Esophagus muscularis mucosa (tissue), 4 donors: ENCODE data around the gene FBXO7. TPM values are rescaled to one million over a fixed set of nuclear protein-coding genes. Genes with fewer than 3 reads are reported as not detected.
A peak's percentile ranks its signal among the peaks of the same experiment; 100 is the strongest.
"Not testable (repeated sequence)": the region's sequence is repeated elsewhere in the genome, so short reads cannot be mapped to it uniquely, and the experiment has no call there.

Experiments
- DNase-seq: peaks from one replicate; pipeline ENCODE4 v3.0.0-alpha.2; 2017; ENCODE audit errors: extremely low spot score
- H3K27ac ChIP-seq, 4 donors: fragments of 200-600 bp; sonication (generic); replicated peaks in 1 of 4; 1 replicate in 3 of 4; 2 replicates in 1 of 4; pipeline ENCODE4 v1.5.1; 2016 to 2019; ENCODE audit warnings: mild to moderate bottlenecking in 1 of 4
- H3K27me3 ChIP-seq, 4 donors: fragments of 200-600 bp; sonication (generic); one replicate each; pipeline versions ENCODE4 v1.5.1 to v1.6.0; 2016 to 2019
- H3K36me3 ChIP-seq, 4 donors: fragments of 200-600 bp; sonication (generic); one replicate each; pipeline ENCODE4 v1.5.1; 2016 to 2019
- H3K4me1 ChIP-seq, 4 donors: fragments of 200-600 bp; sonication (generic); one replicate each; pipeline ENCODE4 v1.5.1; 2016 to 2019
- H3K4me3 ChIP-seq, 4 donors: fragments of 200-600 bp; sonication (generic); 1 replicate in 2 of 4; 2 replicates in 2 of 4; pipeline ENCODE4 v1.5.1; 2016 to 2019; ENCODE audit warnings: mild to moderate bottlenecking in 4 of 4, moderate library complexity in 1 of 4
- H3K9me3 ChIP-seq, 4 donors: fragments of 200-600 bp; sonication (generic); 1 replicate in 3 of 4; 2 replicates in 1 of 4; pipeline ENCODE4 v1.5.1; 2016 to 2019
- CTCF ChIP-seq, 3 experiments: fragments of 200-600 bp in 2 of 3; fragments of 450-650 bp in 1 of 3; sonication (generic) in 2 of 3; IDR thresholded peaks; one replicate each; pipeline ENCODE4 v1.5.1; 2017 to 2019; ENCODE audit warnings: antibody characterized with exemption in 3 of 3, mild to moderate bottlenecking in 2 of 3, moderate library complexity in 1 of 3
- EP300 ChIP-seq: sonication (generic); formaldehyde crosslinking; IDR thresholded peaks from one replicate; pipeline ENCODE4 v1.6.1; 2017; ENCODE audit warnings: antibody characterized with exemption
- POLR2A ChIP-seq: fragments of 450-650 bp; IDR thresholded peaks from one replicate; pipeline ENCODE4 v1.6.1; 2017; ENCODE audit warnings: antibody characterized with exemption, moderate library complexity, mild to moderate bottlenecking, low read depth
- POLR2AphosphoS5 ChIP-seq, 2 donors: sonication (generic); formaldehyde crosslinking; IDR thresholded peaks; one replicate each; pipeline ENCODE4 v1.6.1; 2017; ENCODE audit warnings: antibody characterized with exemption in 2 of 2
- WGBS: methylation state at CpG from one replicate; pipeline ENCODE4 v1.1.5; 2018; 5-methylcytosine and 5-hydroxymethylcytosine counted together
- intact Hi-C: fragments of 100-400 bp; cut with DNase I; formaldehyde crosslinking; loops from one replicate; pipeline ENCODE4 v1.15.1; 2023
- total RNA-seq, 4 donors: library from RNA; depleted of rRNA; stranded (reverse); fragments of >200 nt; gene quantifications; one replicate each; pipeline versions ENCODE4 v1.1.0 to v1.2.1, GENCODE V29; 2016

Gene FBXO7
- total RNA-seq, 4 donors from 2014 or later: 73.6 to 91.4 (median 83.8) TPM

- Histone ChIP-seq H3K9me3 (no peaks in the 10 kb centered on the region), H3K4me3 (peak overlapping the region; percentile 89 to 97 (median 93)), H3K36me3 (peaks cover 0 to 4% (median 0%) of the 10 kb centered on the region in 4 donors), H3K4me1 (peaks cover 25 to 65% (median 46%) of the 10 kb centered on the region in 4 donors), H3K27me3 (no peaks in the 10 kb centered on the region), H3K27ac (peak overlapping the region; percentile 99 to 100 (median 99))
- DNase-seq: no peak
- intact Hi-C loops: no loop called here
- WGBS: 29% methylated on average over 8 of the region's 8 CpGs
- TF ChIP-seq EP300: no peak
- no peak for TF ChIP-seq POLR2A
- no peak for TF ChIP-seq POLR2AphosphoS5 (IDR thresholded peaks at IDR 0.05)
- no peak for TF ChIP-seq CTCF (IDR thresholded peaks at IDR 0.05)
Measured at GRCh38 chr22:32476281-32477195, 1.9 kb downstream of the FBXO7 start.

- Histone ChIP-seq H3K27me3 (no peaks in the 10 kb centered on the region), H3K4me1 (peaks cover 26 to 76% (median 53%) of the 10 kb centered on the region in 4 donors), H3K9me3 (no peaks in the 10 kb centered on the region), H3K36me3 (peaks cover 0 to 4% (median 0%) of the 10 kb centered on the region in 4 donors), H3K4me3 (no peak overlapping the region), H3K27ac (no peak overlapping the region)
- no peak for DNase-seq
- intact Hi-C loops: no loop called here
- WGBS: 91% methylated on average over 5 of the region's 5 CpGs
- TF ChIP-seq EP300 (no peak), POLR2AphosphoS5 (IDR thresholded peaks at IDR 0.05) (no peak), POLR2A (no peak), CTCF (IDR thresholded peaks at IDR 0.05) (no peak)
Measured at GRCh38 chr22:32477596-32477995, 3.0 kb downstream of the FBXO7 start.

GRCh38 chr22:32478552-32478951 lies 3.9 kb downstream of the FBXO7 start:
- intact Hi-C loops, H3K36me3 ChIP-seq, H3K27me3 ChIP-seq, H3K9me3 ChIP-seq, H3K27ac ChIP-seq, H3K4me3 ChIP-seq: not testable (repeated sequence)
- peak; percentile 53 for DNase-seq
- WGBS: 94% methylated on average over 2 of the region's 2 CpGs
- H3K4me1 ChIP-seq: peaks cover 33 to 81% (median 59%) of the 10 kb centered on the region in 4 donors

- 92% methylated on average over 3 of the region's 3 CpGs for WGBS
- intact Hi-C loops: no loop called here
- no peaks in the 10 kb centered on the region for H3K9me3 ChIP-seq
- no peak overlapping the region for H3K4me3 ChIP-seq
- H3K36me3 ChIP-seq: peaks cover 0 to 5% (median 2%) of the 10 kb centered on the region in 4 donors
- TF ChIP-seq POLR2A: no peak
- no peak for TF ChIP-seq POLR2AphosphoS5 (IDR thresholded peaks at IDR 0.05)
- no peak for TF ChIP-seq CTCF (IDR thresholded peaks at IDR 0.05)
- no peak for TF ChIP-seq EP300
- no peak overlapping the region for H3K27ac ChIP-seq
- no peak for DNase-seq
- no peaks in the 10 kb centered on the region for H3K27me3 ChIP-seq
- peaks cover 32 to 81% (median 55%) of the 10 kb centered on the region in 4 donors for H3K4me1 ChIP-seq
Measured at GRCh38 chr22:32478994-32479393, 4.4 kb downstream of the FBXO7 start.

- 93% methylated on average over 1 of the region's 1 CpG for WGBS
Measured at GRCh38 chr22:32480238-32480637, 5.6 kb downstream of the FBXO7 start.

More at GRCh38 chr22:32480238-32480637, 5.6 kb downstream of the FBXO7 start:
- no peaks in the 10 kb centered on the region for H3K9me3 ChIP-seq
- peaks cover 5 to 18% (median 14%) of the 10 kb centered on the region in 4 donors for H3K36me3 ChIP-seq
- peak; percentile 39 for DNase-seq
- H3K27me3 ChIP-seq: no peaks in the 10 kb centered on the region
- H3K4me1 ChIP-seq: peaks cover 30 to 79% (median 52%) of the 10 kb centered on the region in 4 donors
- no peak overlapping the region for H3K27ac ChIP-seq
- TF ChIP-seq EP300 (no peak), CTCF (IDR thresholded peaks at IDR 0.05) (no peak), POLR2AphosphoS5 (IDR thresholded peaks at IDR 0.05) (no peak), POLR2A (no peak)
- intact Hi-C loops: no loop called here
- H3K4me3 ChIP-seq: no peak overlapping the region
